Stimulated activated naive CD4-positive, alpha-beta T cell (primary cell): ENCODE measurements around the gene AP4S1.

Experiments used
- DNase-seq, 6 experiments: peaks; one replicate each; lab custom pipeline; 2025; lab: John Stamatoyannopoulos, UW

AP4S1 gene

GRCh38 chr14:31137214-31137889 is 111.9 kb downstream of the AP4S1 start:
- no peak for DNase-seq

DNA sequence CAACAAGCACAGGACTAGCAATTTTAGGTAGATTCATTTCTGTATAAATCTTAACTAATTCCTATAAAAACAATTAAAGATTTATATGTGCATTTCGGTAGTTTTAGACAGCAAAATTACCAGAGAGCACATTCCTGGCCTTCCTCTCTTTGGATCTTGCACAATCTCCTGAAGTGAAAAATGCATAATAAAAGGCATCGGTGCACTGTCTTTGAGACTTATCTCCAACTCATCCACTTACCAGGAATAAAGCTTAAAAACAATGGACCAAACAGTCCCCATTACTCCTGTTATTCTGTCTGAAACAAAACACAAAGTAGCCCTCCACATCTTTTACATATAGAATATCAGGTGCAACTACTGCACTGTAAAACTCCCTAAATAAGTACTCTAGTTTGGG is 112.9 kb downstream of the AP4S1 start:
- DNase-seq, result no peak

DNA sequence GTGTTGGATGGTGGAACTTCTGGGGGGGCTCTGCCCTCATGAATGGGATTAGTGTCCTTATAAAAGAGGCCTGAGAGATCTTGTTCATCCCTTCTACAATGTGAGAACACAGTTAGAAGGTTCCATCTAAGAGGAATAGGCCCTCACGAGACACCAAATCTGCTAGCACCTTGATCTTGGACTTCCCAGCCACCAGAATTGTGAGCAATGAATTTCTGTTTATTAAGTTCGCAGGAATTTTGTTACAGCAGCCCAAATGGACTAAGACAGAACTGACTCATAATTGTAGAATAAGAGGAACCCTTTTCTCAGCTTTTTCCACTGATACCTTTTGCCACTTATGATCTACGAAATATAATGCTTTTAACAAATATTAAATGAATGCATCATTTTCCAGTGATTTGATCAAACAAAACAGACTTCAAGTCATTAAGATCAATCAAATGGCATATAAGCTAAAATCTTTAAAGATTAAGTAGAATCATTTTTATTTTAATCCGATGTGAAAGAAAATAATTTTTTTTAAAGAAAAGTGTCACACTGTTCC is 113.9 kb downstream of the AP4S1 start:
- no peak for DNase-seq

GRCh38 chr14:31142455-31143087 is 117.1 kb downstream of the AP4S1 start:
- no peak for DNase-seq
